GM13977 (cell line): ENCODE measurements around the gene PYGO2.
"Not testable (repeated sequence)": the region's sequence is repeated elsewhere in the genome, so short reads cannot be mapped to it uniquely, and the experiment has no call there.

Experiments
- DNase-seq: peaks from one replicate; pipeline ENCODE4 v3.0.0; 2012; ENCODE audit warnings: low spot score
- CTCF ChIP-seq: IDR thresholded peaks from 2 replicates; pipeline ENCODE4 v1.5.1; 2012; ENCODE audit warnings: mild to moderate bottlenecking, control low read depth; ENCODE audit not compliant: insufficient read depth; ENCODE audit errors: extremely low read depth, missing control alignments
- in situ Hi-C: fragments of 300-500 bp; cut with MboI; formaldehyde crosslinking; loops from one replicate; pipeline ENCODE4 v1.12.0; 2022; ENCODE audit warnings: low sequenced_read_pairs, low pct_unique_long_range_greater_than_20kb, mixed read lengths, inconsistent platforms; ENCODE audit not compliant: unreplicated experiment

PYGO2 gene

GRCh38 chr1:154998818-154999570 is 37.4 kb upstream of the PYGO2 start:
- TF ChIP-seq CTCF = peak; percentile 82
- peak; percentile 81 for DNase-seq
- in situ Hi-C loops = no loop called here

GRCh38 chr1:154998201-154998780 is 36.7 kb upstream of the PYGO2 start:
- DNase-seq = no peak
- peak; percentile 31 for TF ChIP-seq CTCF
- in situ Hi-C loops = no loop called here

- DNase-seq = no peak
- in situ Hi-C loops = no loop called here
- TF ChIP-seq CTCF = no peak
Measured at GRCh38 chr1:154996966-154997701, 35.6 kb upstream of the PYGO2 start.

- DNase-seq, in situ Hi-C loops: not testable (repeated sequence)
- TF ChIP-seq CTCF = peak; percentile 27
Measured at GRCh38 chr1:154995301-154995983, 33.9 kb upstream of the PYGO2 start.

- no peak for DNase-seq
- in situ Hi-C loops = no loop called here
- TF ChIP-seq CTCF = no peak
Measured at GRCh38 chr1:154994591-154994990, 33.0 kb upstream of the PYGO2 start.

GRCh38 chr1:154994269-154994587 is 32.6 kb upstream of the PYGO2 start:
- in situ Hi-C loops = no loop called here
- TF ChIP-seq CTCF = no peak
- DNase-seq = no peak
